EL (cell line): ENCODE measurements around the gene ADGRL1.
"Not testable (repeated sequence)": the region's sequence is repeated elsewhere in the genome, so short reads cannot be mapped to it uniquely, and the experiment has no call there.

ENCODE experiments used
- DNase-seq: peaks from one replicate; pipeline ENCODE4 v3.0.0-alpha.2; 2016

ADGRL1 gene

DNA sequence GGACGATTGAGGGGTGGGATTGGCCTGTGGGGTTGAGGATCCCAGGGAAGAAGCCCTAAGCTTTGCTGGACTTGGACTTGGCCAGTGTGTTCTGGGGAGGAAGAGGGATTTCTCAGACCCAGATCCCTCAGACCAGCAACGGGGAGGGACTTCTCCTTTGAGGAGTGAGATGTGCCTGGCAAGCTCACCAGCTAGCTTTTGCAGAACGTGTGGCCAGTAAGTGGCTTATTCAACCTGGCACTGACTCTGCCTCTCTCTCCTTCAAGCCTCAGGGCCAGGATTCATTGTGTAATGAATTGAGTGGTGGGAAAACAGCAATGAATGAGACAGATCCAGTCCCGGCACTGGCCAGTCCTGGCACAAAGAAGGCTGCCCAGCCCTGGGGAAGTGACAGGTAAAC is 11.9 kb upstream of the ADGRL1 start:
- DNase-seq, result not testable (repeated sequence)

DNA sequence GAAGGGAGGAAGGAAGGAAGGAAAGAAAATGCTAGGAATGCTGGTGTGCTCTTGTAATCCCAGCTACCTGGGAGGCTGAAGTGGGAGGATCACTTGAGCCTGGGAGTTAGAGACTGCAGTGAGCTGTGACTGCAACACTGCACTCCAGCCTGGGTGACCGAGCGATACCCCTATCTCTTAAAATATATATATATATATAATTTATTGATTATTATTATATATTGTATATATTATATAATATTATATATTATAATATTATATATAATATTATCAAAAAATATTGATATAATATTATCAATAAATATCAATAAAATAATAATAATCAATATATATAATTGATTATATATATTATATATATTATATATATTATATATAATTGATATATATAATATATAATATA is 8.6 kb upstream of the ADGRL1 start:
- DNase-seq, result no peak

DNA sequence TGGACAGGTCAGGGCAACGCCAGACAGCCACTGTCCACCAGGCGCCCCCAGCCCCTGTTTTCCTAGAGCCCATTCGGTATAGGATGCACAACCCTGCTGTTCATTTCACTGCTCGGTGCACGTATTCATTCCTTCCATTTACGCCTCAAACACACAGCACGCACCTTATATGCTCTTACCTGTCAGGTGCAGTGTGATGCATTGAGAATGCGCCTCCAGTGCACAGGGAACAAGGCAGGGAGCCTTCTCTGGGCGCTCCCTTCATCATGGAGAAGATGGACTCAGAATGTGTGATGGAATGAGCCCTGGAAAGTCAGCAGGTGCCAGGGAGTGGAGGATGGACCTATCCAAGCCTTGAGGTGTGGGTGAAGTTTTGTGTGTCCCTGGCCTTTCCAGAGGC is 4.2 kb upstream of the ADGRL1 start:
- DNase-seq, result not testable (repeated sequence)

DNA sequence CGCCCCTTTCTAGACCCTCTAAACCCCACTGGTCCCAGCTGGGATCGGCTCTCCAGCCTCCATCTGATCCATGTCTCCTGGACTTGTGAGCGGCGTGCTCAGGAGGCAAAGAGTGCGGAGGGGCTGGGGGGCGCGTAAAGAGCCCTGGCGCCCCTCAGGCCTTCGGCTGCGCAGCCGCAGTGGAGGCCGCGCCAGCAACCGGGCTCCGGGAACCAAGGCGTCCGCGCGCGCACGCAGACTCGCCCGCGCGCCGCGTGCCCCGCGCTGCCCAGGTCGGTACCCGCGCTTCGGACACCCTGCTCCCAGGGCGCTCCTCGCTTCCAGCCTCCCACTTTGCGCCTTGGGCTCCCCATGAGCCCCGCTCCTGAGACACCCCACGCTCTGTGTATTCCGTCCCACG is 3.4 kb upstream of the ADGRL1 start:
- DNase-seq, result not testable (repeated sequence)

DNA sequence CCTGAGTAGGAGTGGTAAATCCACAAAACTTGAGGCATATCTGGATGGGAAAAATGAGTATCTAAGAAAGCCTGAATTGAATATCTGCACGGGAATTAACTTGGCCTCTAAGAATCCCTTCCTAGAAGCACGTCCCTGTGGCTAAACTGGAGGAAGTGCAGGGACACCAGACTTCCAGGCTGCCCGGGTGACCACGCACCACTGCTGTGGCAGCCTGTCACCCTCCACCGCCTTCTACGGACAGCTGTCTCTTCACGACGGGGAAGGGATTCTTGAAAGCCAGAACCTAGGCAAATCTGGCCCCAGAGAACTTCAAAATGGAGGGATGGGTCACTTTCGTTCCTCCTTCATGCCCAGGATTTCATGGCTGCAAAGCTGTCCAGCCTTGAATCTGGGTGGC is 2.5 kb upstream of the ADGRL1 start:
- DNase-seq, result not testable (repeated sequence)

DNA sequence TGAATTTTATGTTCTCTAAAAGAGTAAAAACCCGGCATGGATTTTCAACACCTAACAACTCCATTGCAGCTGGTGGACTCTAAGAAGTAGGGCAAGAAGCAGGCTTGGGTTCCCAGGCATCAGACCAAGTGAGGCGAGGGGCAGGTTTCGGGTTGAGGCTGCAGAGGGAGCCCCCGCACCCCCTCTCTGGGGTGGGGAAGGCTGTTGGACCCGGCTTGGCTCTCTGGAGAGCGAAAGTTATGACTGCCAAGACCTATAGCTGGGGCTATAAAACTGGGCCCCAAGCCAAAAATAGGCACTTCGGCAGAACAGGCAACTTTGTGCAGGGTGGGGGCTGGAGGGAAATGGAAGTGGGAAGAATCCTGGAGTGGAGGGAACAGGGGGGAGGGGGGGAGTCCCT is 1.8 kb upstream of the ADGRL1 start:
- DNase-seq, result not testable (repeated sequence)

DNA sequence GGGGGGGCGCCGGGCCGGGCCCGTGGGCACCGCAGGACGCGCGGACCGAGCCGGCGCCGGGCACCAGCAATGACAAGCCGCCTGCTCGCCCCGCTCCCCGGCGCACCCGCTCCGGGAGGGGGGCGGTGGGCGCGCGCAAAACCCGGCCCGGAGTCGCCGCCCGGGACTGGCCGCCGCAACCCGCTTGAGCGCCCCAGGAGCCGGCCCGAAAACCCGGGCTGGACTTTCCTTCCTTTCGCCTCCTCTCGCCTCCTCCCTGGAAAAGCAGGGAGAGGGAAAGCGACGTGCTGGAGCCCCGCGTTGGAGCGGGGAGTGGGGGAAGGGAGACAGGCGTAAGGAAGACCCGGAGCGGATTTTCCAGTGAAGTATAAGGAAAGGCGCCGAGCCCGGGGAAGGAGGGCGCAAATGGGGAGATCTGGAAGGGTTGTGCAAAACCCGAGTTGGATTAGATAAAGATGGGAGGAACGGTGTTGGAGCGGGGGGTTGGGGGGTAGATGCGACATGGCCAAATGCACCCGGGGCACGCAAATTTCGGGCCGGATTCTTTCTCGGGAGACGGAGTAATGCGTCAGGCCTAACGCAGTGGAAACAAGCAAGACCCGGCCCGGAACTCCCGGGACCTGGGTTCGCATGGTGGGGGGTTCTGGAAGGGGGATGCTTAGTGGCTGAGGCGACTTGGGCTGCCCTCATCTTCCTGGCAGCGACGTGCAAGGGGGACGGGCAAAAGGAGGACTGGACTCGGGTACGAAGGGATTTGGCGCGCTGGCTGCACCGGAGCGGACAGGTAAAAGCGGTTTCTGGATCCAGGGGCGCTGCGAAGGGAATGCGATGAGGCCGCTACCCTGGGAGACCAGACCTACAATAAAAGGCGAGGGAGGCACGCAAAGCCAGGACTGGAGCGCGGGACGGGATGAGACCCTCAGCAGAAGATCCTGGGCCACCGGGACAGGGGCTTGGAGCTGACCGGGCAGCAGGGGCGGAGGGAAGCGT is 1.1 kb upstream of the ADGRL1 start:
- peak; percentile 91 for DNase-seq

DNA sequence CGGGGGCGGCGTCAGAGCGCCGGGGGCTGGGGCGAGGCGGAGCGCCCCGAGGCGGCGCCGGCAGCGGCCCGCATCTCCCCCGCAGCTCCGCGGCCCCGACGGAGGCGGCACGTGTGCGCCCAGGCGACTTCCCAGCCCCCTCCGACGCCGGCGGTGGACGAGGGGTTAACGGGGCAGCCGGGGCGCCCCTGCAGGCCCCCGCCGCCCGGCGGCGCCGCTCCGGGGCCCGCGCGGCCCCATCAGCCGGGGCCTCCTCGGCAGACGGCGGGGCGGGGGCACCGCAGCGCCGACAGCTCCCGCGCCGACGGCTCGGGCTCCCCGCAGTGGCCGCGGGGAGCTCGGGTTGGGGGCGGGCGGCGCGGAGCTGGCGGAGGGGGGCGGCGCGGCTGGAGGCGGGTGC is 339 bp upstream of the ADGRL1 start:
- not testable (repeated sequence) for DNase-seq

DNA sequence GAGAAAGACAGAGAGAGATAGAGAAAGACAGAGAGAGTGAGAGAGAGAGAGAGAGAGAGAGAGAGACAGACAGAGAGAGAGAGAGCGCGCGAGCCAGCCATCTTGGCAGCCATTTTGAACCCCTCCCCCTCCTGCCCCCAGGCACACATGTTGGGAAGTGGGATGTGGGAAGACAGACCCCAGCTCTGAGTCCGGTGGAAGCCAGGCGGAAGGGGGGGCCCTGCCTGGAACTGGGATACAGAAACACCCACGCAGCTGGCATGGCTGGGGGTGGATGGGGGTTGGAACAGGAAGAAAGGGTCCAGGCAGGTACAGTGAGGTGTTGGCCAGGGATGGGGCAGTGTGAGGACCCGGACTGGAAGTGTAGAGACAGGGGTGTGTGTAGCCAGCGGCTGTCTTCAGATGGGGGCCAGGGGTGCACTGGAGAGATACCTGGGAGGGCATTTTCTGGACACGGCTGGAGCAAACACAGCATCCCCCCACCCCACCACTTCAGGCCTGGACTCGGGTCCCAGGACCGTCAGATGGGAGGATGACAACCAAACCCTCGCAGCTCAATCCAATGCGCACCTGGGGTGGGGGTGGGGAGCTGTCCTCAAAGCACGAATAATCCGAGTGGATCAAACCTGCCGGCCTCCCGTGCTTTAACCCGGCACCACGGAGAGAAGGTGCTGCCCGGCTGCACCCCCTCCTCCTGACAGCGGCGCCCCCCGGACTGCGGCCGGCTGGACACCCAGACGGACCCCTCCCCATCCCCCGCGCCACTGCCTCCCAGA is 1.1 kb downstream of the ADGRL1 start:
- not testable (repeated sequence) for DNase-seq

DNA sequence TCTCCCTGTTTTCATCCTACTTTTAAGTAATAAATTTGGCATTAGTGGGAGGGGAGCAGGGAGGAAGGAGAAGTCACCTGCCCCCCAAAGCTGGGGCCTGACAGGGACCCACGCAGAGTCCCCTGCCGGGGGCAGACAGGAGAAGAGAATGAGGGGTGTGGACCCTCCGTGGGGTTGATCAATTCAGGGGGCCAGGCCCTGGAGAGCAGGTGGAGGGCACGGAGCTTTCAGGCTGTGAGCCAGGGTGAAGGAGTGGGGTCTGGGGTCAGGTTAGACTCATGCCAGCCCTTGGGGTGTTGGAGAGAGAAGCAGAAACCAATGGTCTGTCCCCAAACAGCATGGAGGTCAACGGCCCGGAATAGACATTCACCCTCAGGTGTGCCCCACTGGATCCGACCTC is 1.8 kb downstream of the ADGRL1 start:
- DNase-seq, result not testable (repeated sequence)

DNA sequence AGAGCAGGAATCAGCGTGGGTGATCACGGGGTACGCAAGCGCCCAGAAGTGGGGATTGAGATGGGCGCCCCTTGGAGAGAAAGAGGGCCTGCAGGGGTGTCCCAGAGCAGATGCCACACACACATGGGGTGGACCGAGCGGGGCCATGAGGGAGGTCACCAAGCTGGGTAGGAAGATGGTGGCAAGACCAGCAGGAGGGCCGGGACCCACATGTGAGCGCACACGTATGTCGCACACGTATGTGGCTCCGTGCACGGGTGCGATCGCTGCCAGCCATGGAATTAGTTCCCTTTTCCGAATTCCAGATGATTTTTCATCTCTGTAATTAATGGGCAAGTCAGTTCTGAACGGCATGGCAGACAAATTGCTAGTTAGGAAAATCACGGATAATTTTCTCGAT is 2.2 kb downstream of the ADGRL1 start:
- DNase-seq, result not testable (repeated sequence)

DNA sequence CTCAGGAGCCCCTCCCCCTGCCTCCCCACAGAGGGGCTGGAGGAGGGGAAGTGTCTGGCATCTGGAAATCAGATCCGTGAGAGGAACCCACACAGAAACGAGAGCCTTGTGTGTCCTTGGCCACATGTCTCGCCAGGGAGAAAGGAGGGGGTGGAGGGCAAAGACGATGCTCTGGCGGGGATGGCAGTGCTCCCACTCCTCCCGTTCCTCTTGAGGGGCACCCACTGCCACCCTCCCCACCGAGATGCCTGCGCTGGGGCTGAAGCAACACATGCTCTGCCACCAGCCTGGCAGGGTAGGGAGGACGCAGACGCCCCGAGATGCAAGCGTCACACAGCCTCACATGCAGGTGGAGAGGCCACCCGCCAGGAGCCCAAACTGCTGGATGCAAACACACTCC is 2.8 kb downstream of the ADGRL1 start:
- no peak for DNase-seq

DNA sequence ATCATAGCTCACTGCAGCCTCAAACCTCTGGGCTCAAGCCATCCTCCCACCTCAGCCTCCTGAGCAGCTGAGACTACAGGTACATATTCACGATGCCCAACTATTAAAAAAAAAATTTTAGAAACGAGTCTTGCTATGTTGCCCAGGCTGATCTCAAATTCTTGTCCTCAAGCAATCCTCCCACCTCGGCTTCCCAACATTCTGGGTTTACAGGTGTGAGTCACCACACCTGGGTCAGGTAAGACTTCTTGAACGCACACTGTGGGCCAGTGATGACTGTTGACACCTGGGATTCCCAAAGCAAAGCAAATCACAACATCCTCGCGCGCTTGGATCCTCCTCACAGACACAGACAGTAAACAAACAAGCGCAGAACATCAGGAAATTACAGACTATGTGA is 4.5 kb downstream of the ADGRL1 start:
- not testable (repeated sequence) for DNase-seq

DNA sequence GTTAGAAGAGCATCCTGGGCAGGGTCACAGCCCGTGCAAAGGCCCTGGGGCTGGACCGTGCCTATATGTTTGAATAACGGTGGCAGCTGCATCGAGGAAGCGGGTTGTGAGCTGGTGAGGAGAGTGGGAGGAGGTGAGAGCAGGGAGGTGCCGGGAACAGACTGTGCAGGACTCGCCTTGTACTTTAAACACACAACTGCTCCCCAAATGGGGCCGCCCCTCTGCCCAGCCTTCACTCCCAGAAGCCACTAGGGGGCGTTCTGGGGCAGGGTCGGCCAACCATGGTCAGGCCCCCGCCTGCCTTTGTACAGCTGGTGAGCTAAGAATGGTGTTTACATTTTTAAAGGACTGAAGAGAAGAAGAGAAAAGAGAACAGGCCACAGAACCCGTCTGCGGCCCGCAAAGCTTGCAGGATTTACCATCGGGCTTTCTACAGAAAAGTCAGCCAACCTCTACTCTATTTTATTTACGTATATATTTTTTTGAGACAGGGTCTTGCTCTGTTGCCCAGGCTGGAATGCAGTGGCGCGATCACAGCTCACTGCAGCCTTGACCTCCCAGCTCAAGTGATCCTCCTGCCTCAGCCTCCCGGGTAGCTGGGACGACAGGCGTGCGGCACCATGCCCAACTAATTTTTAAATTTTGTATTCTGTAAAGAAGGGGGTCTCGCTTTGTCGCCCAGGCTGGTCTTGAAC is 5.7 kb downstream of the ADGRL1 start:
- peak; percentile 46 for DNase-seq

DNA sequence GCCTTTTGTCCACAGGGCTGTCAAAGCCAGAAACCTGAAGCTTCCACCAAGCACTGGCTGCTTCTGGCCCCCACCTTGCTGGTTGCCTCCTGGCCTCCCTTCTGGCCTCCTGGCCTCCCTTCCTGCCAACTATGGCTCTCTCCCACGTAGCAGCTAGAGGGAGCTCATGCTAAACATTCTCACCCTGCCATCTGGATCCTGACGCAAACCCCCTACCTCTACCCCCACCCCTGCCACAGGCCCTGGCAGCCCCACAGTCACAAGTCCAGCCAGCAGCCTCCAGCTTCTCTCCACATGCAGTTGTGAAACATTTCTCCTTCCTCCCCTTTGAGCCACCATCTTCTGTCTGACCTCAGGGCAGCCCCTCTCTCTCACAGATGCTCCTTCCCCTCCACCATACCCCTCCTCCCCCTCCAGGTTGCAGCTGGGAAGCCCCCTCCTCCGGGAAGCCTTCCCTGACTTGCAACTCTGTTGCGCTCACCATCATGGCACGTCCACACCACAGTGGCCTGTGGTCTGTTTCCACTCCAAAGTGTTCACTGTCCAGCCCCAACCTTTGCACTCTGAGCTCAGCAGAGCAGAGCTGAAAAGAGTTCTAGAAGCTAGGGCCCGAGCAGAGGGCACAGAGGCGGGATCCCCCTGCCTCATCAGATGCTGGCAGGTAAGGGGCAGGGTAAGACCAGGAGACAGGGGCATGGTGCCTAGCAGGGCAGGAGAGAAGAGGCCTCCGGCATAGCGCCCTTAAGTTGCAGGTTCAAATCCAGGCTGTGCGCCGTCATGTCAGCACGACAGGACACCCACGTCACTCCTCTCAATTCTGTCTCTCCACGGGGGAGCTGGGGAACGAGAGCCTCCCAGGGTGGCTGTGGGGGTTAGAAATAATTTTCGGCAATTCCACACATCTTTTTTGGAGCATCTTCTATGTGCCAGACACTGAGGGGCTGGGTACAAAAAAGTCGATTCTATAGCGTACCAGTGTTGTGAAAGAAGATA is 7.3 kb downstream of the ADGRL1 start:
- no peak for DNase-seq

DNA sequence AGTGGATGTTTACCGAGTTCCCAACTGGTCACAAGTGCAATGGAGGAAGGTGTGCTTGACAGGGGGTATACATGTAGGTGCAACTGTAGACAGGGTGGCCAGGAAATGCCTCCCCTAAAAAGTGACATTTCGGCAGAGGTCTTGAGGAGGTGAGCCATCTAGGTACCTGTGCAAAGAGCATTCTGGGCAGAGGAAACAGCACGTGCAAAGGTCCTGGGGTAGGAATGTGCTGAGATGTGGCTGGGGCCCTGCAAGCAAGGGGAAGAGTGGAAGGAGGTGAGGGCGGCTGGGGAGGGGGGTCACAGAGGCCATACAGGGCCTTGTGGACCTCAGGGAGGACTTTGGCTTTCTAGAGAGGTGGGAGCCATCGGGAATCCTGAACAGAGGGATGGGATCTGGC is 8.1 kb downstream of the ADGRL1 start:
- no peak for DNase-seq

DNA sequence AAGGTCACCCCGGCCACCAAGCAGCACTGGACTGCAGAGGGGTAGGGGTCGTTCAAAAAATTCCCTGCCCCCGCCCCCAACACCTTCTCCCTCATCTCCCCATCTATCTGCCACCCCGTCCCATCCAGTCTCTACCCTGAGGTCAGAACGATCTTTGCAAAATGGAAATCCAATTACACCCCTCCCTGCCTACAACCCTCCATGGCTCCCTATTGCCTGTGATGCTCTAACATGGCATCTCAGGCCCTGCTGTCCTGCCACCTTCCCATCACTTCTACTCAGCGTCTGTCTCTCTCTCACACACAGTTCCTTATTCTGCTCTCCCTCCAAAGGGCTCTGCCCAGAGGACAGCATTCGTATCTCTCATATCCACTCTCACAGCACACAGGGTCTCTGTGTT is 8.7 kb downstream of the ADGRL1 start:
- DNase-seq, result not testable (repeated sequence)

DNA sequence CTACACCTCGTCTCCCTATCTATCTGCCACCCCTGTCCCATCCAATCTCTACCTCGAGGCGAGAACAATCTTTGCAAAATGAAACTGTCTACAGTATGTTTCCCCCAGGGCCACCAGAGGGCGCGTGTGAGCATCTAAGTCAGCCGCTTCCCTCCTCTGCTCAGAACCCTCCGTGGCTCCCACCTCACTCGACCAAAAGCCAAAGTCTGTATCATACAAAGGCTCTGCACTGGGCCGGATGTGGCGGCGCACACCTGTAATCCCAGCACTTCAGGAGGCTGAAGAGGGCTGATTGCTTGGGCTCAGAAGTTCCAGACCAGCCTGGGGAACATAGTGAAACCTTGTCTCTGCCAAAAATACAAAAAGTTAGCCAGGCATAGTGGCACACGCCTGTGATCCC is 9.9 kb downstream of the ADGRL1 start:
- peak; percentile 54 for DNase-seq

DNA sequence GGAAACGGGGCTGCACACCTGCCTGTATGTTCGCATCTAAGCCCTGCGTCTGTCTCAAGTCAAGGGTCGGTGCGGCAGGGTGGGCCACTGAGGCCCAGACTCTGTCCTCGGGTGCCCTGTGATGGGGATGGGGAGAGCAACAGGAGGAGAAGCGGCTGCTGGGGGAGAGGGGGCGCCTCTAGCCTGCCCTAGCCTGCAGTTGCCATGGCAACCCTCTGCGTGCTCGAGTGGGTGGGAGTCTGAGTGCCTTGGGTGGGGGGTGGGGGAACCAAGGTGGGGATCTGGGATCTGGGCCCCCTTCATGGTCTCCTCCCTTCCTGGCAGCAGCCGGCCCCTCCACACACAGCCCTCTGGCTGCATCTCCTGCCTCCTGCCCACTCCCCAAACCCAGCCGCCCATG is 10.8 kb downstream of the ADGRL1 start:
- not testable (repeated sequence) for DNase-seq

DNA sequence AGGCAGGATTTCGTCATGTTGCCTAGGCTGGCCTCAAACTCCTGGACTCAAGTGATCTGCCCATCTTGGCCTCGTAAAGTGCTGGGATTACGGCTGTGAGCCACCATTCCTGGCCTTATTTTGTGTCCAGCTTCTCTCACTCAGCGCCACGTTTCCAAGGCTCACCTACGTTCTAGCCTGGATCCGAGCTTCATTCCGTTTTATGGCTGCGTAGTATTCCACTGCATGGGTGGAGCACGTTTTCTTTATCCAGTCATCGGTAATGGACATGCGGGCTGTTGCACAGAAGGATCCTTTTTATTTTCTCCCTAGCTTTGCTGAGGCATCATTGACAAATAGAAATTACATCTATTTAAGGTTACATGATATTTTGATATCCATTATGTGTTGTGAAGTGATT is 16.6 kb downstream of the ADGRL1 start:
- DNase-seq, result no peak

DNA sequence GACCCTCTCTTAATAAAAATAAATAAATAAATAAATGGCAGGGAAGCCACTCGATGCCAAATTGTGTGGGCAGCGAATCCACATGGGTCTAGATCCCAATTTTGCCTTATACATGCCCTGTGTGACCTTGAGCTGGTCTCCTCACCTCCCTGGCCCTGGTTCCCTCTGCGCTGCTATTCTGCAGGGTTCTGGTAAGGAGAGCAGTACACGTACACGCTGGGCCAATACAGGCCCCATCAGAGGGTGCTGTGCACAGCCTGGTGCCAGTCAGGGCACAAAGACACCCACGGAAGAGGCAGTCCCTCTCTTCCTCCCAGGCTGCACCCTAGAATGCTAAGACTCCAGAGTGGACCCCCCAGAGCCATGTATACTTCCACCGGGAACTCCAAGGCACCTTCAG is 17.9 kb downstream of the ADGRL1 start:
- not testable (repeated sequence) for DNase-seq

DNA sequence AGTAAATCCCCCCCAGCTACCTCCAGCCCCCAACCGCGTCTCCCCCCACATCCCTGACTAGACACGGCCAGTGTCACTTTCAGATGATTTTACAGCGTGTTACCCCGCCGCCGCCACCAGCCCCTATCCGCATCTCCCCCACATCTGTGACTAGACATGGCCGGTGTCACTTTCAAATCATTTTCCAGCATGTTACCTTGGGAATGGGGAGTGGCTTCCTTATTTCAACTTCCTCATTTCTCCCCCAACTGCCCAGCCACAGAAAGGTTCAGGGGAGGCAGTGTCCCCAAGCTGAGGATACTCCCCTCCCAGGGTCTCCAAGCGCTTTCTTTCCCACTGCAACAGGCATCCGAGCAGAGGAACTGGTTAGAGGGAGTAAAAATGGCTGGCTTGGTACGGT is 18.4 kb downstream of the ADGRL1 start:
- DNase-seq, result no peak
